Tibial nerve (tissue), 4 donors: ENCODE data around the gene OXER1. TPM values are rescaled to one million over a fixed set of nuclear protein-coding genes. Genes with fewer than 3 reads are reported as not detected.

ENCODE experiments used
- DNase-seq, 2 donors: peaks; one replicate each; pipeline ENCODE4 v3.0.0-alpha.2; 2019; ENCODE audit warnings: low spot score in 2 of 2
- H3K27ac ChIP-seq, 4 donors: fragments of 200-600 bp; sonication (generic) in 3 of 4; one replicate each; pipeline ENCODE4 v1.5.1; 2017 to 2019; ENCODE audit warnings: mild to moderate bottlenecking in 1 of 4
- H3K27me3 ChIP-seq, 2 donors: fragments of 200-600 bp; sonication (generic) in 1 of 2; one replicate each; pipeline versions ENCODE4 v1.5.1 to v1.6.0; 2017 to 2019
- H3K36me3 ChIP-seq, 3 donors: fragments of 200-600 bp; sonication (generic); one replicate each; pipeline ENCODE4 v1.5.1; 2018 to 2019
- H3K4me1 ChIP-seq, 4 donors: fragments of 200-600 bp; sonication (generic) in 3 of 4; one replicate each; pipeline ENCODE4 v1.5.1; 2017 to 2019
- H3K4me3 ChIP-seq, 4 donors: fragments of 200-600 bp; sonication (generic) in 3 of 4; one replicate each; pipeline ENCODE4 v1.5.1; 2017 to 2019; ENCODE audit warnings: mild to moderate bottlenecking in 1 of 4, moderate library complexity in 1 of 4
- H3K9me3 ChIP-seq, 4 donors: fragments of 200-600 bp; sonication (generic) in 3 of 4; one replicate each; pipeline ENCODE4 v1.5.1; 2017 to 2019
- CTCF ChIP-seq, 5 experiments: fragments of 200-600 bp in 3 of 5; fragments of 450-650 bp in 2 of 5; sonication (generic) in 3 of 5; IDR thresholded peaks; one replicate each; pipeline ENCODE4 v1.5.1; 2016 to 2019; ENCODE audit warnings: antibody characterized with exemption in 5 of 5, mild to moderate bottlenecking in 3 of 5, moderate library complexity in 2 of 5
- EP300 ChIP-seq, 2 donors: sonication (generic); formaldehyde crosslinking; IDR thresholded peaks; one replicate each; pipeline ENCODE4 v1.6.1; 2017; ENCODE audit warnings: antibody characterized with exemption in 2 of 2, mild to moderate bottlenecking in 1 of 2
- POLR2A ChIP-seq, 2 donors: fragments of 450-650 bp; IDR thresholded peaks; one replicate each; pipeline ENCODE4 v1.6.1; 2017; ENCODE audit warnings: antibody characterized with exemption in 2 of 2, mild to moderate bottlenecking in 2 of 2, moderate library complexity in 2 of 2
- WGBS, 2 donors: methylation state at CpG; one replicate each; pipeline ENCODE4 v1.1.5; 2018; 5-methylcytosine and 5-hydroxymethylcytosine counted together
- total RNA-seq, 4 donors: library from RNA; depleted of rRNA; stranded (reverse); fragments of >200 nt; gene quantifications; one replicate each; pipeline ENCODE4 v1.1.0, GENCODE V29; 2016

OXER1 gene
- total RNA-seq, 4 donors from 2014 or later: 0.60 to 3.7 (median 1.3) TPM

- H3K9me3 ChIP-seq: no peaks in the 10 kb centered on the region
- DNase-seq: no peak
- H3K27ac ChIP-seq: no peak overlapping the region
- H3K27me3 ChIP-seq: no peaks in the 10 kb centered on the region
- no peak overlapping the region for H3K4me3 ChIP-seq
- 69 to 72% methylated on average over 7 to 10 of the region's 10 CpGs for WGBS, 2 donors
- no peak for TF ChIP-seq CTCF (IDR thresholded peaks at IDR 0.05)
- no peak for TF ChIP-seq EP300 (IDR thresholded peaks at IDR 0.05)
- no peak for TF ChIP-seq POLR2A (IDR thresholded peaks at IDR 0.05)
- H3K36me3 ChIP-seq: peaks cover 0 to 32% (median 0%) of the 10 kb centered on the region in 3 donors
- H3K4me1 ChIP-seq: peaks cover 0 to 39% (median 5%) of the 10 kb centered on the region in 4 donors
Measured at GRCh38 chr2:42756150-42756775, 7.7 kb downstream of the OXER1 start.

GRCh38 chr2:42755191-42755880 lies 8.6 kb downstream of the OXER1 start:
- H3K4me3 ChIP-seq: no peak overlapping the region
- no peak for TF ChIP-seq EP300 (IDR thresholded peaks at IDR 0.05)
- no peak for TF ChIP-seq POLR2A (IDR thresholded peaks at IDR 0.05)
- TF ChIP-seq CTCF (IDR thresholded peaks at IDR 0.05): no peak
- no peak for DNase-seq
- H3K36me3 ChIP-seq: peaks cover 0 to 32% (median 0%) of the 10 kb centered on the region in 3 donors
- H3K27ac ChIP-seq: no peak overlapping the region
- no peaks in the 10 kb centered on the region for H3K27me3 ChIP-seq
- 66 to 69% methylated on average over 12 to 13 of the region's 14 CpGs for WGBS, 2 donors
- no peaks in the 10 kb centered on the region for H3K9me3 ChIP-seq
- H3K4me1 ChIP-seq: peaks cover 0 to 39% (median 5%) of the 10 kb centered on the region in 4 donors

- Histone ChIP-seq H3K9me3 (no peaks in the 10 kb centered on the region), H3K36me3 (peaks cover 0 to 32% (median 0%) of the 10 kb centered on the region in 3 donors), H3K27me3 (no peaks in the 10 kb centered on the region), H3K4me1 (peaks cover 0 to 39% (median 5%) of the 10 kb centered on the region in 4 donors), H3K4me3 (no peak overlapping the region), H3K27ac (no peak overlapping the region)
- 73 to 82% methylated on average over 8 of the region's 8 CpGs for WGBS, 2 donors
- no peak for TF ChIP-seq POLR2A (IDR thresholded peaks at IDR 0.05)
- no peak for TF ChIP-seq CTCF (IDR thresholded peaks at IDR 0.05)
- no peak for DNase-seq
Measured at GRCh38 chr2:42754776-42755140, 9.2 kb downstream of the OXER1 start.

GRCh38 chr2:42754021-42754775 lies 9.7 kb downstream of the OXER1 start:
- WGBS, 2 donors: 58 to 66% methylated on average over 10 to 11 of the region's 11 CpGs
- H3K9me3 ChIP-seq: no peaks in the 10 kb centered on the region
- H3K27me3 ChIP-seq: no peaks in the 10 kb centered on the region
- H3K4me1 ChIP-seq: peaks cover 0 to 39% (median 5%) of the 10 kb centered on the region in 4 donors
- H3K36me3 ChIP-seq: peaks cover 0 to 36% (median 0%) of the 10 kb centered on the region in 3 donors
- no peak overlapping the region for H3K4me3 ChIP-seq
- no peak for DNase-seq
- H3K27ac ChIP-seq: no peak overlapping the region
- TF ChIP-seq EP300 (IDR thresholded peaks at IDR 0.05) (no peak), POLR2A (IDR thresholded peaks at IDR 0.05) (no peak), CTCF (IDR thresholded peaks at IDR 0.05) (no peak)
